ENCODE measurements around the gene TRIM65.
"Not testable (repeated sequence)": the region's sequence is repeated elsewhere in the genome, so short reads cannot be mapped to it uniquely, and the experiment has no call there.

Gene TRIM65

GRCh38 chr17:75856062-75856756 is 40.5 kb downstream of the TRIM65 start:
- DNase-seq (ENCODE audit: extremely low spot score), result peak; percentile 73
- CTCF ChIA-PET, result interaction anchor here (0.6 to 2.0 kb wide), 9 partner anchors 11 to 389 kb away, joined by 3 to 13 read pairs (median 3); partner anchors contain the start of gene TRIM65
- TF ChIP-seq TARDBP (IDR thresholded peaks at IDR 0.05) (no peak), CTBP1 (IDR thresholded peaks at IDR 0.05; ENCODE audit: borderline replicate concordance) (no peak), ZNF384 (IDR thresholded peaks at IDR 0.05) (no peak), L3MBTL2 (conservative IDR thresholded peaks at IDR 0.05) (peak; percentile 49; the same call in 1 of the 2 replicates), SP1 (IDR thresholded peaks at IDR 0.05) (no peak)
- POLR2A ChIA-PET, result interaction anchor here (0.6 to 3.3 kb wide), 27 partner anchors 10 to 248 kb away, joined by 3 to 39 read pairs (median 6); partner anchors contain the start of genes FBF1, GALK1, MRPL38 and TRIM47

DNA sequence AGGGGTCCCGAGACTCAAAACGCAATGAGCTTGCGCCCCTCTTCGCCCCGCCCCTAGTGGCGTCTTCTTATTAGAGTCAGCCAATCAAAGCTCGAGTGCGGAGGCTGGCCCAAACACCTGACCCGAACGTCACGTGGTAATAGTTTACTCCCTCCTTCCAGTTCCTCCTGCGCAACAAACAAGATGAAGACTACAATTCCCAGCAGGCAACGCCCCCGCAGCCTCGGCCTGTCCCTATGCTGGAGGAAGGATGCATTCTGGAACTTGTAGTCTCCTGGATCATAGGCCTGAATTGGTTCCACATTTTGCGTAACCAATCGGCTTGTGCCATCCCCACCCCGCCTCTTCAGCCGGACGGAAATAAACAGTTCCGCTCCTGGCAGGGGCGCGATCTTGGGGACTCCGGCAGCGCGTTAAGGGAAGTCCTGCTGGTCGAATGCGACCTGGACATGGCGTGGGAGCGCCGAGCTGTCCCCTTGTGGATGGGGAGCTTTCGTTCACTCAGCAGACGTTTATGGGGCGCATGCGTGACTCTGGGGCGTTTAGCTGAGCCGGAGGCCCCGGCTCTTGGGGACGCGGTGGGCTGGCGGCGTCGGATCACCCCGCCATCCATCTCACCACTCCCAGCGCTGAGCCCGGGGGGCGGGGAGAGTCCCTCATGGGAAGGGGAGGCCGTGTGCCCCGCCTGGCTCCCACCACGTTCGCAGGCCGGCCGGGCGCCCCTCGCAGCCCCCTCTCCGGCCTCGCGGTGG is 41.3 kb downstream of the TRIM65 start, which contains the start of gene WBP2:
Gene WBP2, minus strand, starts transcription at position 26 of the 752 bp plus-strand sequence. CDS start 38 bp downstream, outside the sequence.
- TF ChIP-seq HDGF (IDR thresholded peaks at IDR 0.05; ENCODE audit: borderline replicate concordance) (0 out of 2 replicates have a peak, but pooled peaks have one; percentile 16), L3MBTL2 (conservative IDR thresholded peaks at IDR 0.05) (peak; percentile 94), PKNOX1 (IDR thresholded peaks at IDR 0.05) (0 out of 2 replicates have a peak, but pooled peaks have one; percentile 34), ZNF384 (IDR thresholded peaks at IDR 0.05) (no peak)
- ChIA-PET POLR2A (interaction anchor here (0.5 to 3.3 kb wide), 44 partner anchors 9 to 873 kb away, joined by 3 to 39 read pairs (median 5); partner anchors contain the start of genes CDK3, FBF1, GALK1 and MRPL38), CTCF (interaction anchor here (0.6 to 2.0 kb wide), 11 partner anchors 10 to 150 kb away, joined by 3 to 13 read pairs (median 4); partner anchors contain the start of gene TRIM65)
- peak; percentile 98 for DNase-seq (ENCODE audit: extremely low spot score)

DNA sequence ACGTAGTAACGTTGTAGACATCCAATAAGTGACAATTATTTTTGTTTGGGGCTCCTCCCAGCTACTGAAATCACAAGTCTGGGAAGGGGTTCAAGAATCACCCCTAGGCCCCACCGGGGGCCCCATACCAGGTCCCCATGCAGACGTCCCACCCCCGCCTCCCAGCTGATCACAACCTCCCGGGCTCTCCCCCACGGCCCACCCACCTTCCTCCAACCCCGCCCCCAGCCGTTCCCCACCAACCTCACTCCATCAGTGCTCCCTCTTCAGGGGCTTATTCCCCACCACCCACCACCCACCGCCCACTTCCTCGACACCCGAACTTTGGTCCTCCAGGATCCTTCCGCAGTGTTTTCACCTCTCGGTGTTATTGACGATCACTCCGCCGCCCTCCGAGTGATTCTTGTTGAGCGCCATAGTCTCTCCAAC is 41.9 kb downstream of the TRIM65 start:
- ChIA-PET POLR2A (interaction anchor here (0.5 to 3.3 kb wide), 39 partner anchors 9 to 872 kb away, joined by 3 to 39 read pairs (median 5); partner anchors contain the start of genes CDK3, FBF1, GALK1 and MRPL38), CTCF (interaction anchor here (0.6 to 2.0 kb wide), 9 partner anchors 9 to 150 kb away, joined by 3 to 13 read pairs (median 4); no protein-coding TSS in a partner anchor)
- TF ChIP-seq SP1 (IDR thresholded peaks at IDR 0.05) (no peak), BHLHE40 (IDR thresholded peaks at IDR 0.05; ENCODE audit: borderline replicate concordance) (no peak), LEF1 (IDR thresholded peaks at IDR 0.05; ENCODE audit: borderline replicate concordance) (no peak), HDGF (IDR thresholded peaks at IDR 0.05; ENCODE audit: borderline replicate concordance) (no peak), ELF4 (IDR thresholded peaks at IDR 0.05) (no peak), SUZ12 (IDR thresholded peaks at IDR 0.05) (no peak), L3MBTL2 (conservative IDR thresholded peaks at IDR 0.05) (no peak), NFRKB (IDR thresholded peaks at IDR 0.05) (no peak), FOXK2 (IDR thresholded peaks at IDR 0.05) (no peak), FOXM1 (IDR thresholded peaks at IDR 0.05; ENCODE audit: borderline replicate concordance) (no peak), ARNT (IDR thresholded peaks at IDR 0.05) (no peak), TARDBP (IDR thresholded peaks at IDR 0.05) (no peak), FOXA1 (IDR thresholded peaks at IDR 0.05) (no peak), CTBP1 (IDR thresholded peaks at IDR 0.05; ENCODE audit: borderline replicate concordance) (no peak), ZNF384 (IDR thresholded peaks at IDR 0.05) (no peak), PKNOX1 (IDR thresholded peaks at IDR 0.05) (no peak)
- peak; percentile 46 for DNase-seq (ENCODE audit: extremely low spot score)

- TF ChIP-seq ARNT (IDR thresholded peaks at IDR 0.05) (no peak), FOXA1 (IDR thresholded peaks at IDR 0.05) (no peak), HDGF (IDR thresholded peaks at IDR 0.05; ENCODE audit: borderline replicate concordance) (no peak), FOXM1 (IDR thresholded peaks at IDR 0.05; ENCODE audit: borderline replicate concordance) (no peak), FOXK2 (IDR thresholded peaks at IDR 0.05) (no peak), SUZ12 (IDR thresholded peaks at IDR 0.05) (no peak), TARDBP (IDR thresholded peaks at IDR 0.05) (no peak), SP1 (IDR thresholded peaks at IDR 0.05) (no peak), LEF1 (IDR thresholded peaks at IDR 0.05; ENCODE audit: borderline replicate concordance) (no peak), CTBP1 (IDR thresholded peaks at IDR 0.05; ENCODE audit: borderline replicate concordance) (no peak)
Measured at GRCh38 chr17:75854101-75854748, 42.5 kb downstream of the TRIM65 start.

GRCh38 chr17:75853433-75853832 is 43.3 kb downstream of the TRIM65 start:
- DNase-seq (ENCODE audit: extremely low spot score), result no peak
- POLR2A ChIA-PET, result interaction anchor here (3.2 to 3.3 kb wide), 2 partner anchors 43 to 73 kb away, joined by 24 to 32 read pairs; partner anchors contain the start of gene TRIM65
- TF ChIP-seq ELF4 (IDR thresholded peaks at IDR 0.05), result no peak
- no peak for TF ChIP-seq SUZ12 (IDR thresholded peaks at IDR 0.05)
- TF ChIP-seq CTBP1 (IDR thresholded peaks at IDR 0.05; ENCODE audit: borderline replicate concordance), result no peak
- CTCF ChIA-PET, result interaction anchor here (0.6 kb wide), 1 partner anchor 329 kb away, joined by 3 read pairs; no protein-coding TSS in a partner anchor

More at GRCh38 chr17:75854101-75854748, 42.5 kb downstream of the TRIM65 start:
- no peak for DNase-seq (ENCODE audit: extremely low spot score)
- ChIA-PET POLR2A (interaction anchor here (1.3 to 3.3 kb wide), 12 partner anchors 8 to 148 kb away, joined by 3 to 39 read pairs (median 12); partner anchors contain the start of genes CDK3, TRIM47, TRIM65 and UNK), CTCF (interaction anchor here (1.2 to 1.4 kb wide), 3 partner anchors 26 to 81 kb away, joined by 3 to 4 read pairs (median 4); no protein-coding TSS in a partner anchor)

GRCh38 chr17:75851693-75851991 is 45.1 kb downstream of the TRIM65 start:
- DNase-seq (ENCODE audit: extremely low spot score); CTCF ChIA-PET: not testable (repeated sequence)
- POLR2A ChIA-PET, result interaction anchor here (0.6 kb wide), 1 partner anchor 72 kb away, joined by 3 read pairs; no protein-coding TSS in a partner anchor
